SK-N-MC (cell line): ENCODE data around the gene ATP7B.

Source experiments
- EZH2 ChIP-seq: fragments of 200-600 bp; sonication (generic); IDR thresholded peaks from one replicate; pipeline ENCODE4 v1.6.1; 2017; ENCODE audit warnings: antibody characterized with exemption
- POLR2AphosphoS5 ChIP-seq: IDR thresholded peaks from 2 replicates; pipeline ENCODE4 v1.6.1; 2012; ENCODE audit warnings: mild to moderate bottlenecking, low read depth, low read length, borderline replicate concordance

GRCh38 chr13:51902776-51903175, 108.5 kb downstream of the ATP7B start:
- no peak for TF ChIP-seq EZH2
- no peak for TF ChIP-seq POLR2AphosphoS5
